Neutrophil (primary cell): ENCODE measurements around the gene SLC9A7.

Experiments
- H3K27ac ChIP-seq: fragments of 200-600 bp; sonication (generic); 2 replicates; pipeline ENCODE4 v1.5.1; 2016; ENCODE audit warnings: mild to moderate bottlenecking, moderate library complexity
- H3K27me3 ChIP-seq: fragments of 200-600 bp; sonication (generic); 2 replicates; pipeline ENCODE4 v1.6.0; 2016; ENCODE audit warnings: mild to moderate bottlenecking
- H3K36me3 ChIP-seq: fragments of 200-600 bp; sonication (generic); 2 replicates; pipeline ENCODE4 v1.5.1; 2017
- H3K4me1 ChIP-seq, 2 experiments: fragments of 200-600 bp in 1 of 2; sonication (generic) in 1 of 2; 1 replicate in 1 of 2; 2 replicates in 1 of 2; pipeline versions ENCODE4 v1.5.1 to v1.6.1; 2013 to 2016; ENCODE audit warnings: low read depth in 1 of 2, low read length in 1 of 2, mild to moderate bottlenecking in 1 of 2, moderate library complexity in 1 of 2; ENCODE audit not compliant: control insufficient read depth in 1 of 2, insufficient read depth in 1 of 2
- H3K4me3 ChIP-seq, 2 experiments: fragments of 200-600 bp in 1 of 2; sonication (generic) in 1 of 2; 1 replicate in 1 of 2; 2 replicates in 1 of 2; pipeline ENCODE4 v1.5.1; 2013 to 2016; ENCODE audit warnings: low read depth in 1 of 2, low read length in 1 of 2, mild to moderate bottlenecking in 1 of 2, moderate library complexity in 1 of 2
- H3K9me3 ChIP-seq: fragments of 200-600 bp; sonication (generic); 2 replicates; pipeline ENCODE4 v1.5.1; 2016
- TF ChIP-seq, protein P1 (sequence below): fragments of 200-600 bp; sonication (generic); IDR thresholded peaks from 2 replicates; pipeline ENCODE4 v1.5.1; 2016; ENCODE audit warnings: antibody characterized with exemption

Gene SLC9A7

DNA sequence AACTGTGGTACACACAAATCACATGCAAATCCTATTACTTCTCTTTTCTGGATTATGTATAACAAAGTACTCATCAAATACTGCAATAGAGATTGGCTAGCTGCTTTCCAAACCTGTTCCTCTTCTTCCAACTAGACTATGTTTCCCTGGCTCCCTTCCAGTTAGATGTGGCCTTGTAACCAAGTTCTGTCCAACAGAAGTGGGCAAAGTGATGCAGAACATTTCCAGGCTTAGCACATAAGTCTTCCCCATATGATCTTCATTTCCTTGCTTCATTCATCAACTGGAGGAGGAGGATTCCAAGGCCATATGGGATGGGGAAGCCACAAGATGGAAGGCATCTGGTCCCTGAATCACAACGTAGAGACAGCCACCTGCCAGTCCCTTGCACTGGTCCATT lies 8.0 kb downstream of the SLC9A7 start:
- H3K27ac ChIP-seq, result no peak overlapping the region
- TF ChIP-seq, protein P1, sequence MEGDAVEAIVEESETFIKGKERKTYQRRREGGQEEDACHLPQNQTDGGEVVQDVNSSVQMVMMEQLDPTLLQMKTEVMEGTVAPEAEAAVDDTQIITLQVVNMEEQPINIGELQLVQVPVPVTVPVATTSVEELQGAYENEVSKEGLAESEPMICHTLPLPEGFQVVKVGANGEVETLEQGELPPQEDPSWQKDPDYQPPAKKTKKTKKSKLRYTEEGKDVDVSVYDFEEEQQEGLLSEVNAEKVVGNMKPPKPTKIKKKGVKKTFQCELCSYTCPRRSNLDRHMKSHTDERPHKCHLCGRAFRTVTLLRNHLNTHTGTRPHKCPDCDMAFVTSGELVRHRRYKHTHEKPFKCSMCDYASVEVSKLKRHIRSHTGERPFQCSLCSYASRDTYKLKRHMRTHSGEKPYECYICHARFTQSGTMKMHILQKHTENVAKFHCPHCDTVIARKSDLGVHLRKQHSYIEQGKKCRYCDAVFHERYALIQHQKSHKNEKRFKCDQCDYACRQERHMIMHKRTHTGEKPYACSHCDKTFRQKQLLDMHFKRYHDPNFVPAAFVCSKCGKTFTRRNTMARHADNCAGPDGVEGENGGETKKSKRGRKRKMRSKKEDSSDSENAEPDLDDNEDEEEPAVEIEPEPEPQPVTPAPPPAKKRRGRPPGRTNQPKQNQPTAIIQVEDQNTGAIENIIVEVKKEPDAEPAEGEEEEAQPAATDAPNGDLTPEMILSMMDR, result no peak
- H3K27me3 ChIP-seq, result no peaks in the 10 kb centered on the region
- H3K4me1 ChIP-seq, result peaks cover 0 to 3% of the 10 kb centered on the region in 2 experiments
- no peak overlapping the region for H3K4me3 ChIP-seq
- H3K36me3 ChIP-seq, result no peaks in the 10 kb centered on the region
- no peaks in the 10 kb centered on the region for H3K9me3 ChIP-seq

DNA sequence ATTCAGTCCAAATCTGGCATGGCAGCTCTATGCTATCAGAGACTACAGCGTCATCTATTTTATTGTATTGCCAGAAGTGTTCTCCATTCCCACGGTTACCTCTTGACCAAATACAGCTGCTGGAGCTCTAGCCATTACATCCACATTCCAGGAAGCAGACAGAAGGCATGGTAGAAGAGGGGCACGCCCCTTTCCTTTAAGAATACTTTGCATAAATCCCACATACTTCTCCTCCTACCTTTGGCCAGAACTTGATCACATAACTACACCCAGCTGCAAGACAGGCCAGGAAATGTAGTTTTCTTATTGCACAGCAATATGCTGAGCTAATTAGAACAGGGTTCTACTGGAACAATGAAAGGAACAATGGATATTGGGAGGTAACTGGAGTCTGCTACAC lies 14.9 kb downstream of the SLC9A7 start:
- Histone ChIP-seq H3K4me1 (no peaks in the 10 kb centered on the region), H3K27ac (no peak overlapping the region), H3K27me3 (no peaks in the 10 kb centered on the region), H3K36me3 (no peaks in the 10 kb centered on the region), H3K9me3 (no peaks in the 10 kb centered on the region), H3K4me3 (no peak overlapping the region)
- TF ChIP-seq, protein P1, result no peak

DNA sequence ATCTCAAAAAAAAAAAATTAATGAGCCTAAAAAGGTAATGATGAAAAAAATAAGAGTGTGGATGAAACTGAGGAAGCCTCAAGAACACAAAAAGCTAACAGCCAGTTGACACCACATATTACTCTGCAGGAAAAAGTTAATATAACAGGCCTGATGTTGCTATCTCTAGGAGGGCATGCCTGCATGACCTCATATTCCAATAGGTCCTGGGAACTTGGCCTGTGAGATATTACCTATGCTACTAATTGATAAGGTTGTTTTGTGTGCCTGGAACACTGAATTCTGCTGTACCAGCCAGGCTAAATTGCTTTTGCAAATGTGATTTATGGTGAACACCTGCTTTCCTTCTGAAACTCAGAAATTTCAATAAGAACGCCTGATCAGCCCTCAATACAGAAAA lies 15.9 kb downstream of the SLC9A7 start:
- no peaks in the 10 kb centered on the region for H3K36me3 ChIP-seq
- H3K27ac ChIP-seq, result no peak overlapping the region
- H3K4me3 ChIP-seq, result no peak overlapping the region
- H3K9me3 ChIP-seq, result no peaks in the 10 kb centered on the region
- H3K27me3 ChIP-seq, result no peaks in the 10 kb centered on the region
- TF ChIP-seq, protein P1, result no peak
- no peaks in the 10 kb centered on the region for H3K4me1 ChIP-seq

DNA sequence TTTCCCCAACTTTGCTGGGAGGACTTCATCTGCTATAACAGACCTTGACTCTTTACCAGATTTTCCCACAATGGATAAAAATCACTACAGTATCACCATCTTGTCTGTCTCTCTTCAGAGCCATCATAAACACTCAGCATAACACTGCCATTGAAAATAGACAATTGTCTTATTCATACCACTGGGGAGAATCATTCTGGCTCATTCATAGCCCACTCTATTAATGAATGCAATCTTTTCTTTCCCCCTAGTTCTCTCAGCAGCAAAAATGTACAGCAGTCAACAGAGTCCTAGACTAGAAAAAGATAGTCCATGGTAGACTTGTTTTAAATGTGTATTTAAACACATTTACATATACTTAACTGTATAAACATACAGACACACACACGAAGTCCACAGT lies 19.2 kb downstream of the SLC9A7 start:
- Histone ChIP-seq H3K27me3 (no peaks in the 10 kb centered on the region), H3K4me3 (no peak overlapping the region), H3K9me3 (no peaks in the 10 kb centered on the region), H3K36me3 (no peaks in the 10 kb centered on the region), H3K4me1 (no peaks in the 10 kb centered on the region), H3K27ac (no peak overlapping the region)
- TF ChIP-seq, protein P1, result no peak

DNA sequence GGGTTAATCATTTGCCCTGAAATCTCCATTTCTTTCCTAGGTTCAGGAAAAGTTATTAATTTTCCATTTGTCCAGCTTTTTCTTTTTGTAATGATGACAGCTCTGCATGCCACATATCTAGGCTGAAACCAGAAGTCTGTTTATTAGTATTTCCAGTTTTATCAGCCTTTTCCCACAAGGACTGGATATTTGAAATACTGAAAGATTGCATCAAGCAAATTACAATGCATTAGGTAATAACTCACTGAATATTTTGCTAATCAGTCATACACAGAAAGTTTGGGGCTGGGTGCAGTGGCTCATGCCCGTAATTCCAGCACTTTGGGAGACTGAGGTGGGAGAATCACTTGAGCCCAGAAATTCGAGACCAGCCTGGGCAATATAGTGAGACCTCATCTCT lies 21.5 kb downstream of the SLC9A7 start:
- Histone ChIP-seq H3K9me3 (no peaks in the 10 kb centered on the region), H3K4me1 (no peaks in the 10 kb centered on the region), H3K4me3 (no peak overlapping the region), H3K27me3 (no peaks in the 10 kb centered on the region), H3K36me3 (no peaks in the 10 kb centered on the region), H3K27ac (no peak overlapping the region)
- TF ChIP-seq, protein P1, result no peak

DNA sequence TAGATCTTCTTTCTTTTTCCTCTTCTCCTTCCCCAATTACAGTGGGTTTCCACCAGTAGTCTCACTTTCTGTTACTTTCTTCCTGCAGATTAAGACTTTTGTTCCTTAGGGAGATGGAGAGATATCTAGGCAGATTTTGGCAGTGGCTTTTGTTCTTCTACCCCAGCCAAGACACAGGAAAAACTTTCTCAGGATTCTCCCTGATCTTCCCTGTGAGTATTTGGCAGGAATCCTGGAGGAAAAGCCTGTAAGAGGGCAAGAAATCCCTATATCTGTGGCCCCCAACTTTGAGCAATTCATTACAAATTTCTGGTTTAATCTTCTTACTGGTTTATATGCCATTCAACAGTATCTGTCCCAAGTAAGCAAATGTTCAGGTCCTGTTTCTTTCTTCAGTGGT lies 21.9 kb downstream of the SLC9A7 start:
- H3K9me3 ChIP-seq, result no peaks in the 10 kb centered on the region
- H3K4me3 ChIP-seq, result no peak overlapping the region
- TF ChIP-seq, protein P1, result no peak
- no peaks in the 10 kb centered on the region for H3K36me3 ChIP-seq
- H3K4me1 ChIP-seq, result no peaks in the 10 kb centered on the region
- H3K27ac ChIP-seq, result no peak overlapping the region
- no peaks in the 10 kb centered on the region for H3K27me3 ChIP-seq
